SHP77 treated with DMSO at 0.1 percent for 48 hours (cell line): ENCODE measurements around the gene LRRC75B.
"Not testable (repeated sequence)": the region's sequence is repeated elsewhere in the genome, so short reads cannot be mapped to it uniquely, and the experiment has no call there.

Experiments
- DNase-seq: peaks from one replicate; lab custom pipeline; 2025; lab: John Stamatoyannopoulos, UW

Gene LRRC75B

GRCh38 chr22:24602105-24602749 lies 9.4 kb upstream of the LRRC75B start:
- not testable (repeated sequence) for DNase-seq

DNA sequence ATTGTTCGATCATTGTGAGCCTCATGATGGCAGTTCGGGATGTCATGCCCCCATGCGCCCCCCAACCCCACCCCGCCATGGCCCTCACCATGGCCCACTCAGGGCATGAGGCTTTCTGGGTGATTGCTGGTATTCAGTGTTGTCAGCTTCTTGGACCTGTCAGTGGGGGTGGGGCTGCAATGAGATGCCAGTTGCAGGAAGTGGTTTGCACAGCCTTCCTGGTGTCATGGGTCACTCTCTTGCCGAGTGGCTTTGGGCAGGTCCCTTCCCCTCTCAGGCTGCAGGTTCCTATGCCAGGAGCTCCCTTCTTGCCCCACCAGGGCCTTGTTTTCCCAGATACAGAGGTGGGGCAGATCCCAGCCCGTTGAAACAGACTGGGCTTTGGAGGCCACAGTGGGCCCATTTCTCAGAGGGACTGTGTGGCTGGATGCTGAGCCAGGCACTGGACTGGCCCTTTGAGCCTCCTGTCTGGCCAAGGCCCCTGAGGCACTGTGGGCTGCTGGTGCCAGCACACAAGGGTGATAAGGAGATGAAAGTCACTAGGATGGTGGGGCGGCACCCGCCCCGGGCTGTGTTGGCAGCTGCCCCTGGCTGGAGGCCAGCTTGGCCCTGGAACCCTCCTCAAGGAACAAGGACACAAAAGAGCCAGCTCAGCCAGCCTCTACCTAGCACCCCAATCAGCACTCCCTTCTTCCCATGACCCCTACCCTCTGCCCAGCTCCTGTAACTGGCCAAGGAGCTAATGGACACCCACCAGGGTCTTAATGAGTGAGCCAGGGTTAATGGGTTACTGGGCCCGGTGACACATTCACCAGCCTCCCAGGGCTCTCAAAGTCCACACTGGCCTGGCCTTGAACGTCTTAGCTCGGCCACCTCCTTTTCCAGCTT lies 8.6 kb upstream of the LRRC75B start:
- no peak for DNase-seq

- DNase-seq: not testable (repeated sequence)
Observed at GRCh38 chr22:24599958-24600715, 7.3 kb upstream of the LRRC75B start.

GRCh38 chr22:24599514-24599913 lies 6.6 kb upstream of the LRRC75B start:
- no peak for DNase-seq

- DNase-seq: not testable (repeated sequence)
Observed at GRCh38 chr22:24597076-24597475, 4.2 kb upstream of the LRRC75B start.

GRCh38 chr22:24595863-24596262 lies 3.0 kb upstream of the LRRC75B start:
- no peak for DNase-seq

DNA sequence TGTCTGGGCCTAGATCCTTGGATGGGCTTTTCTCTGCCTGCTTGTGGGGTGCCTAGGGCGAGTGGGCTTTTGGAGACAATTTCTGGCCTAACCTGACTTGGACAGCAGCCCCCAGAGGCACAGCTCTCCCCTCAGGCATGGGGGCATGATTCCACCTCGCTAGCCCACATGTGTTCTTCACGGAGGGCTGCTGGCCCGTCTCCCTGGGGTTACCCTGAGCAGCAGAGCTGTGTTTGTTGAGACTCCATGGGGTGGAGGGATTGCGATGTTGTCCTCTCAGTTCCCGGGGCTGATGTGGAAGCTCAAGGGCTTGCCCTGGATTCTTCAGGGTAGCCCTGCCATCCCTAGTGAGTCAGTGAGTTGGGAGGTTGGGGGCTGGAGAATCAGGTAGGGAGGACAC lies 2.4 kb upstream of the LRRC75B start:
- DNase-seq: no peak

DNA sequence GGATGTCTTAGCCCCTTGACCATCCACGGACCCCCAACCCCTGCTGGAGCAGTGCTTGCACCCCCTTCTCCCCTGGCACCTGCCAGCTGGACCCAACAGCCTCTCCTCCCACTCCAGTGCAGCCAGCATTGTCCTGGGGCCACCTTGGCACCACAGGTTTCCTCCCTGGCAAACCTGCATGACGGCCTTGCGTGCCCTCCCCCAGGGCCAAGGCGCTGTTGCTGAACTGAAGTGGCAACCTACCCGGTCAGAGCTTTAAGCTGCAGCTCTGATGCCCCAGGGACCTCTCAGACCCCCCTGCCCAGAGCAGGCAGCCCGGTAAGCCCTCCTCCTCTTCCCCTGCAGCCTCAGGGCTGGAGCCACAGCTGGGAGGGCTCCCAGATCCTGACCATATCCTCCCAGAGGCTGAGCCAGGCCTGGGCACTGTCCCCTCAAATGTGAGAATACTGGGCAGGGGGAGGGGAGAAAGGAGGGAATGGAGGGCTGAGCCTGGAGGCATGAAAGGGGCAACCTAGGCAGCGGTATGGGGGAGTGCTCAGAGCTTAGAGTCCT lies 1.8 kb upstream of the LRRC75B start:
- no peak for DNase-seq

- DNase-seq: no peak
Observed at GRCh38 chr22:24593836-24594568, 1.1 kb upstream of the LRRC75B start.

DNA sequence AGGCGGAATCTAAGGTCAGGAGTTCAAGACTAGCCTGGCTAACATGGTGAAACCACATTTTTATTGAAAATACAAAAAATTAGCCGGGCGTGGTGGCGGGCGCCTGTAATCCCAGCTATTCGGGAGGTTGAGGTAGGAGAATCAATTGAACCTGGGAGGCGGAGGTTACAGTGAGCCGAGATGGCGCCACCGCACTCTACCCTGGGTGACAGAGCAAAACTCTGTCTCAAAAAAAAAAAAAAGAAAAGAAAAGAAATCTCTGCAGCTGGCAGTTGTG lies 624 bp upstream of the LRRC75B start:
- not testable (repeated sequence) for DNase-seq

- no peak for DNase-seq
Observed at GRCh38 chr22:24592058-24592850, 619 bp downstream of the LRRC75B start.

- no peak for DNase-seq
Observed at GRCh38 chr22:24591286-24591830, 1.5 kb downstream of the LRRC75B start.

- DNase-seq: no peak
Observed at GRCh38 chr22:24590596-24591173, 2.2 kb downstream of the LRRC75B start.

GRCh38 chr22:24589518-24590030 lies 3.3 kb downstream of the LRRC75B start:
- DNase-seq: no peak

DNA sequence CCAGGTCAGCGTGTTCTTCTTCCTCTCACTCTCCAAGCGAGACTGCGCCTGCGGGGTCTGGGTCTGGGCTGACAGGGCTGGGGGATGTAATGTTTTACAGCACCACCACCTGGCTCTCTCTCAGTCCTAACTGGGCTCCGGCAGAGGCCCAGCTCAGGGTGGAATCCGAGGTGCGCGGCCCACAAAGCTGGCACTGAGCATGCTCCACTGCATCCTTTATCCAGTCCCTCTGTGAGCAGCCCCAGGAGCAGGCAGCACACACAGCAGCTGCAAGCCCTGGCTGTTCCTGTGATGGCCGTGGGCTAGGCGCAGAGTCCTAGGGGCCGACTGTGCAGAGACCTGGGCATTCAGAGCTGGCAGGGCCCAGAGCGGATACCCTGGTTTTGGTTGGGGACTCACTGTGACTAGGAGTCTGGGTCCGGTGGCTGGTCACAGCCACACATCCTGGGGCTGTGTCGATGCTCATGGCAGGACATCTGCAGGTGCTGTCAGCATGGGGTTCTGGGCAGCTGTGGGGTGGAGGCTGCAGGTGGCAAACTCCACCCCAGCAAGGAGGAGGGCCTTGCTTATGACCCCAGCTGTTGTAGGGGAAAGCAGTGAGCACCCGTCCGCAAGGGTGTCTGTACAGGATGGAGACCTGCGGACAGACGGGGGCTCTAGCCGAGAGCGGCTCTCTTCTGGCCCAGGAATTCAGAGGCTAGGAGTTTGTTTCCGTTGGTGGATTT lies 4.0 kb downstream of the LRRC75B start:
- DNase-seq: no peak

DNA sequence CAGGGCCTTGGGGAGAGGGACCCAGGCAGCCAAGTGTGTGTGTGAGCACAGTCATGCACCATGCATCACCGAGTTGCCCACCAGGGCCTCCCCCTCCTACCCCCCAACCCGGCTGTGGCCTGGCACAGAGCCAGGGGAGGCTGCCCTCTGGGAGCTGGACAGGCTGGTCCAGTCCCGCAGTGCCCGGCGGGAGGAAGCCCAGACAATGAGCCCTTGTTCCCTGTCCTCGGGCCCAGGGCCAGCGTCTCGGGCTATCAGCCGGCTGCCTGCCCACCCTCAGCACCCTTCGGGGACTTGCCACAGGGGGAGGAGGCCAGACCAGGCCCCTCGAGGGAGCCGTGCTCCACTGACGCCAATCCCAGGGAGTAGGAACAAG lies 4.5 kb downstream of the LRRC75B start:
- no peak for DNase-seq

- DNase-seq: no peak
Observed at GRCh38 chr22:24587948-24588347, 4.9 kb downstream of the LRRC75B start.

DNA sequence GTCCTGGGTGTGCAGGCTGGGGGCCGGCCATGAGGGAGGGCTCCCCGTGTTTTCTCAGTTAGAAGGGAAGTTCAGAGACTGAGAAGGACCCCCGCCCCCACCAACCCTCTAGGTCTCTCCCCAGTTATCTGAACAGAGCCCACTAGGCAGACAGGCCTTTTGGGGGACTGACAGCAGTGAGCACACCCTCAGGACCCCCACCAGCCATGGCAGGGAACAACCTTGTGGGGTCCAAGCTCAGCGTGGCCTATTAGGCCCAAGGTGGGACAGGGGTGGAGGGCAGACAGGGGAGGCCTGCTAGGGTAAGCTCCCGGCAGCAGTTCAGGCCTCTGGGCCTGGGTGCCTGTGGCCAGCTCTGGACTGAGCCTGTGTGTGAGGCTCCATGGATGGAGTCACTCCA lies 5.6 kb downstream of the LRRC75B start:
- no peak for DNase-seq

DNA sequence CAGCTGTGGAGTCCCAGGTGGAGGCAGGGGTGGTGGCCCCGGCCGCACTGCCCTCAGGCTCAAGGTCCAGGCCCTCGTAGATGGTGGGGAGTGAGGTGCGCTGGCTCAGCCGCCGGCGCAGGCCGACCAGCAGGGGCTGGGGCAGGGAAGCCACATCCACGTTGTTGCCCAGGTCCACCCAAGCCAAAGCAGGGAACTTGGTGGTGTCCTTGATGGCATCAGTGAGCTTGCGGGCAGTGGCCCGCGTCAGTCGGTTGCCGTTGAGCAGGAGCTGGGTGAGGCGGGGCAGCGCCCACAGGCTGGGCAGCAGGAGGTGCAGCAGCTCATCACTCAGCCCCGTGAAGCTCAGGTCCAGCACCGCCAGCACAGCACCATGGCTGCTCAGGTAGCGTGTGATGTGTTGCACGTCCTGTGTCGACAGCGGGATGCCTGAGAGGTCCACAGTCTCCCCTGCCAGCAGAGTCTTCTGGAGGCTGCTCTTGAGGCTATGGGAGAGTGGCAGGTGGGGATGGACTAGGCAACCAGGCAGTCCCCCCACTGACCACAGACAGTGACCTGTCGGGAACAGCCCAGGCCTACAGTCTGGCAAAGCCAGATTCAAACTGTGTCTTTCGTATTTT lies 6.8 kb downstream of the LRRC75B start:
- DNase-seq: no peak
